Spleen (tissue), 11 donors: ENCODE data around the gene CCDC102A. TPM values are rescaled to one million over a fixed set of nuclear protein-coding genes. Genes with fewer than 3 reads are reported as not detected.

Experiments
- DNase-seq: peaks from one replicate; pipeline ENCODE4 v3.0.0-alpha.2; 2020
- H3K27ac ChIP-seq, 8 donors: fragments of 200-600 bp; sonication (generic) in 7 of 8; 1 replicate in 4 of 8; 2 replicates in 4 of 8; pipeline versions ENCODE4 v1.5.0 to v1.8.0; 2016 to 2021; ENCODE audit warnings: inconsistent platforms in 4 of 8, mild to moderate bottlenecking in 4 of 8, moderate library complexity in 1 of 8
- H3K27me3 ChIP-seq, 7 donors: fragments of 200-600 bp; sonication (generic) in 6 of 7; replicated peaks in 1 of 7; 1 replicate in 4 of 7; 2 replicates in 3 of 7; pipeline versions ENCODE4 v1.5.0 to v1.8.0; 2016 to 2021; ENCODE audit warnings: inconsistent platforms in 3 of 7, mild to moderate bottlenecking in 1 of 7
- H3K36me3 ChIP-seq, 6 donors: fragments of 200-600 bp; sonication (generic) in 5 of 6; 1 replicate in 4 of 6; 2 replicates in 2 of 6; pipeline versions ENCODE4 v1.5.0 to v1.8.0; 2016 to 2021; ENCODE audit warnings: inconsistent platforms in 2 of 6
- H3K4me1 ChIP-seq, 6 donors: fragments of 200-600 bp; sonication (generic) in 5 of 6; 1 replicate in 3 of 6; 2 replicates in 3 of 6; pipeline versions ENCODE4 v1.5.0 to v1.8.0; 2016 to 2021; ENCODE audit warnings: inconsistent platforms in 3 of 6
- H3K4me3 ChIP-seq, 8 donors: fragments of 200-600 bp; sonication (generic) in 7 of 8; 1 replicate in 4 of 8; 2 replicates in 4 of 8; pipeline versions ENCODE4 v1.5.0 to v1.8.0; 2016 to 2021; ENCODE audit warnings: inconsistent platforms in 4 of 8, mild to moderate bottlenecking in 4 of 8, moderate library complexity in 2 of 8
- H3K9me3 ChIP-seq, 8 donors: fragments of 200-600 bp; sonication (generic) in 7 of 8; 1 replicate in 4 of 8; 2 replicates in 4 of 8; pipeline versions ENCODE4 v1.5.0 to v1.8.0; 2016 to 2021; ENCODE audit warnings: inconsistent platforms in 4 of 8
- CTCF ChIP-seq, 11 experiments: fragments of 200-600 bp in 7 of 11; fragments of 450-650 bp in 4 of 11; sonication (generic) in 4 of 11; IDR thresholded peaks in 8 of 11; conservative IDR thresholded peaks in 3 of 11; 1 replicate in 7 of 11; 2 replicates in 4 of 11; pipeline versions ENCODE4 v1.4.0 to v1.8.0; 2016 to 2021; ENCODE audit warnings: antibody characterized with exemption in 11 of 11, inconsistent platforms in 4 of 11, mild to moderate bottlenecking in 1 of 11
- POLR2A ChIP-seq, 3 donors: fragments of 450-650 bp; IDR thresholded peaks; one replicate each; pipeline ENCODE4 v1.5.1; 2017; ENCODE audit warnings: antibody characterized with exemption in 3 of 3, mild to moderate bottlenecking in 1 of 3
- POLR2AphosphoS5 ChIP-seq, 3 donors: sonication (generic); formaldehyde crosslinking; IDR thresholded peaks; one replicate each; pipeline ENCODE4 v1.5.1; 2017; ENCODE audit warnings: antibody characterized with exemption in 3 of 3
- WGBS, 5 donors: extraction: QIAGEN DNeasy Blood & Tissue Kit in 3 of 5; methylation state at CpG; one replicate each; pipeline versions ENCODE4 v1.1.5 to v1.1.7; 2013 to 2018; 5-methylcytosine and 5-hydroxymethylcytosine counted together
- intact Hi-C: fragments of 100-400 bp; cut with DNase I; formaldehyde crosslinking; loops from one replicate; pipeline ENCODE4 v1.15.0; 2023; ENCODE audit warnings: low total_unique reads
- polyA plus RNA-seq, 3 donors: library from polyadenylated mRNA; stranded (reverse); fragments of 200-250 nt; gene quantifications; one replicate each; pipeline ENCODE4 v1.2.1, GENCODE V29; 2013
- total RNA-seq, 7 donors: library from RNA; depleted of rRNA in 3 of 7; stranded (reverse); fragments of >200 nt in 3 of 7; fragmentation: NEBNext Ultra II Directional in 4 of 7; extraction: Animal tissue kit (Norgen Biotek cat#: 25700) in 4 of 7; gene quantifications; one replicate each; pipeline versions ENCODE4 v1.1.0 to v1.2.1, GENCODE V29; 2016 to 2021
- donor health status: healthy with polysubstance abuse.
- donor health status: DM: no; HTN: no; CAD: no; lungs with moderate emphysema.
- donor health status: DM: no; HTN: no; CAD: no.
- donor health status: Bipolar disorder and iron deficiency.
- donor health status: healthy.
- donor health status: DM: no; HTN: no; CAD: no.
- donor health status: DM: yes; HTN: yes; CAD: no.

Gene CCDC102A
- total and polyA plus RNA-seq, 10 donors = 4.6 to 14.8 (median 7.8) TPM

DNA sequence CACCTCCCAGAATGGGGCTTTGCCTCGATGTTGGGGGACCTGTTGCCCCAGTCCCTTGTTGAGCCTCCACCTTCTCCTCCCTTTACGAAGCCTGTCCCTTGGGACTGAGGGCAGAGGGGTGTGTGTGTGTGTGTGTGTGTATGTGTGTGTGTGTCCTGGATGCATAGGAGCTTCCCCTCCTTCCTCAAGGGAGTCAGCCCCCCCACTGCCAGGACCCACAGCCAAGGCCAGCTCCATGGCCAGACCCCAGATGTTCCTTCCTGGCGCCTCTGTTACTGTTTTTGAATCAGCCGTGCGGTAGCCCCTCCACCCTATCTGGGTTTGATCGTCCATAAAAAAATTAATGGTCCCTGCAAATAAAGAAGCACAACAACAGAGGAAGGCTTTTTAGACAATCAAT, 32.4 kb downstream of the CCDC102A start:
- Histone ChIP-seq H3K27me3 (peaks cover 0 to 4% (median 0%) of the 10 kb centered on the region in 7 donors), H3K4me3 (no peak overlapping the region), H3K9me3 (no peaks in the 10 kb centered on the region), H3K27ac (no peak overlapping the region), H3K36me3 (no peaks in the 10 kb centered on the region), H3K4me1 (peaks cover 0 to 27% (median 6%) of the 10 kb centered on the region in 6 donors)
- TF ChIP-seq POLR2AphosphoS5 (IDR thresholded peaks at IDR 0.05) (no peak), POLR2A (IDR thresholded peaks at IDR 0.05) (no peak), CTCF (IDR thresholded peaks at IDR 0.05 in 8 of 11, conservative IDR thresholded peaks at IDR 0.05 in 3 of 11) (no peak)
- WGBS, 5 donors = 51 to 81% (median 61%) methylated on average over 6 of the region's 6 CpGs
- intact Hi-C loops = no loop called here
- no peak for DNase-seq

DNA sequence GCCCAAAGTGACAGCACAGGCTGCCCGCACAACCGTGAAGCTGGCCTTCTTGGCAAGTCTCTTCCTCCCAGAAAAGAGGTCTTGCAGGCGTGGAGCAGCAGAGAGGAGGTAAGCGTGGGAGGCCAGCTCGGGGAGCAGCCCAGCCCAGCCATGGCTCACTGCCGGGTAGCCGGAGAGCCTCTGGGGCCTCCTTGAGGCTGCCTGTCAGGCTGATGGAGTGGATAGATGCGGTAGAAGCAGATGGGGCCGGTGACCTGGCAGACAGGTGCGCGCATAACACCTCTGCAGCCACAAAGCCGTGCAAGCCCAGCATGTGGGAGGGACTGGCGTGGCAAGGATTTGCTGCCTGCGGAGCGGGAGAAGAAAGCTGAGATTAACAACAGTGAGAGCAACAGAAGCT, 33.0 kb downstream of the CCDC102A start:
- intact Hi-C loops = no loop called here
- TF ChIP-seq POLR2AphosphoS5 (IDR thresholded peaks at IDR 0.05) (no peak), CTCF (IDR thresholded peaks at IDR 0.05 in 8 of 11, conservative IDR thresholded peaks at IDR 0.05 in 3 of 11) (no peak), POLR2A (IDR thresholded peaks at IDR 0.05) (no peak)
- Histone ChIP-seq H3K9me3 (no peaks in the 10 kb centered on the region), H3K36me3 (no peaks in the 10 kb centered on the region), H3K27me3 (peaks cover 0 to 4% (median 0%) of the 10 kb centered on the region in 7 donors), H3K27ac (no peak overlapping the region), H3K4me1 (peaks cover 0 to 27% (median 6%) of the 10 kb centered on the region in 6 donors), H3K4me3 (no peak overlapping the region)
- DNase-seq = no peak
- 73 to 91% (median 82%) methylated on average over 15 of the region's 15 CpGs for WGBS, 5 donors

- Histone ChIP-seq H3K4me3 (no peak overlapping the region), H3K9me3 (no peaks in the 10 kb centered on the region), H3K36me3 (no peaks in the 10 kb centered on the region), H3K27me3 (peaks cover 0 to 4% (median 0%) of the 10 kb centered on the region in 7 donors), H3K27ac (no peak overlapping the region), H3K4me1 (peaks cover 0 to 17% (median 3%) of the 10 kb centered on the region in 6 donors)
- intact Hi-C loops = no loop called here
- TF ChIP-seq POLR2AphosphoS5 (IDR thresholded peaks at IDR 0.05) (no peak), CTCF (IDR thresholded peaks at IDR 0.05 in 8 of 11, conservative IDR thresholded peaks at IDR 0.05 in 3 of 11) (no peak), POLR2A (IDR thresholded peaks at IDR 0.05) (no peak)
- DNase-seq = no peak
- 81 to 85% (median 84%) methylated on average over 12 of the region's 12 CpGs for WGBS, 5 donors
These were observed 34.2 kb downstream of the CCDC102A start for GRCh38 chr16:57502048-57502775.

DNA sequence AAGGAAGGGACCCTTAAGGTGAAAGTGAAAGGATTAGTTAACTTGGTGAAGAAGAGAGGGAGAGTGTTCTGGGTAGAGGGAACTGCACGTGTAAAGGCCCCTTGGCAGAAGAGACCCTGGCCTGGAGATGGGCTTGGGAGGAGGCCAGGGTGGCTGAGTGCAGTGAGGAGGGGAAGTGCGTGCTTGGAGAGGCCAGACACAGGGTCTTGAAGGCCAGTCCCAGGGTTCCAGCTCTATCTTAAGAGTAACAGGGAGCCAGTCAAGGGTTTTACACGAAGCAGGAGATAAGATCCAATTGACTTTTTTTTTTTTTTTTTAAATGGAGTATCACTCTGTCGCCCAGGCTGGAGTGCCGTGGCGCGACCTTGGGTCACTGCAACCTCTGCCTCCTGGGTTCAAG, 34.9 kb downstream of the CCDC102A start:
- Histone ChIP-seq H3K4me1 (peaks cover 0 to 13% (median 3%) of the 10 kb centered on the region in 6 donors), H3K27ac (peak overlapping the region in 2 of 8 donors; percentile 2 to 26), H3K36me3 (no peaks in the 10 kb centered on the region), H3K27me3 (peaks cover 0 to 4% (median 0%) of the 10 kb centered on the region in 7 donors), H3K4me3 (no peak overlapping the region), H3K9me3 (no peaks in the 10 kb centered on the region)
- TF ChIP-seq POLR2AphosphoS5 (IDR thresholded peaks at IDR 0.05) (no peak), CTCF (IDR thresholded peaks at IDR 0.05 in 8 of 11, conservative IDR thresholded peaks at IDR 0.05 in 3 of 11) (no peak), POLR2A (IDR thresholded peaks at IDR 0.05) (no peak)
- intact Hi-C loops = no loop called here
- WGBS, 5 donors = 75 to 83% (median 78%) methylated on average over 7 of the region's 7 CpGs
- DNase-seq = no peak
